Measurements from ENCODE around the gene ABLIM2.

The ABLIM2 gene

DNA sequence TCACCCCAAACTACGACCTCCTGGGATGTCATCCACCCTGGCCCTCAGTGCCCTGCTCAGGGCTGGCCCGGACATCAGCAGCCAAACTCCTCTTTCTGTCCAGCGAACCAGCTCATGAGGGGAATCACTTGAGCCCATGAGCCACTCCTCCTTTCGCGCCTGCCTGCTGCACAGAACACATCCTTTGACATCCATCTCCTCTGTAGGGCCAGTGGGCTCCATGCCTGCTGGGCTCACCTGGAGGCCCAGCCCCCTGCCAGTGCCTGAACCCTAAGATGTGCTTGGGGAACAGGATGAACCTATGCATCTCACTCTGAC is 43.5 kb downstream of the ABLIM2 start:
- no peak for DNase-seq (ENCODE audit: low read depth)
- H3K4me3 ChIP-seq (ENCODE audit: low read length) = no peak overlapping the region
- TF ChIP-seq, protein P1, sequence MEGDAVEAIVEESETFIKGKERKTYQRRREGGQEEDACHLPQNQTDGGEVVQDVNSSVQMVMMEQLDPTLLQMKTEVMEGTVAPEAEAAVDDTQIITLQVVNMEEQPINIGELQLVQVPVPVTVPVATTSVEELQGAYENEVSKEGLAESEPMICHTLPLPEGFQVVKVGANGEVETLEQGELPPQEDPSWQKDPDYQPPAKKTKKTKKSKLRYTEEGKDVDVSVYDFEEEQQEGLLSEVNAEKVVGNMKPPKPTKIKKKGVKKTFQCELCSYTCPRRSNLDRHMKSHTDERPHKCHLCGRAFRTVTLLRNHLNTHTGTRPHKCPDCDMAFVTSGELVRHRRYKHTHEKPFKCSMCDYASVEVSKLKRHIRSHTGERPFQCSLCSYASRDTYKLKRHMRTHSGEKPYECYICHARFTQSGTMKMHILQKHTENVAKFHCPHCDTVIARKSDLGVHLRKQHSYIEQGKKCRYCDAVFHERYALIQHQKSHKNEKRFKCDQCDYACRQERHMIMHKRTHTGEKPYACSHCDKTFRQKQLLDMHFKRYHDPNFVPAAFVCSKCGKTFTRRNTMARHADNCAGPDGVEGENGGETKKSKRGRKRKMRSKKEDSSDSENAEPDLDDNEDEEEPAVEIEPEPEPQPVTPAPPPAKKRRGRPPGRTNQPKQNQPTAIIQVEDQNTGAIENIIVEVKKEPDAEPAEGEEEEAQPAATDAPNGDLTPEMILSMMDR (conservative IDR thresholded peaks at IDR 0.05; ENCODE audit: low read length) = no peak

DNA sequence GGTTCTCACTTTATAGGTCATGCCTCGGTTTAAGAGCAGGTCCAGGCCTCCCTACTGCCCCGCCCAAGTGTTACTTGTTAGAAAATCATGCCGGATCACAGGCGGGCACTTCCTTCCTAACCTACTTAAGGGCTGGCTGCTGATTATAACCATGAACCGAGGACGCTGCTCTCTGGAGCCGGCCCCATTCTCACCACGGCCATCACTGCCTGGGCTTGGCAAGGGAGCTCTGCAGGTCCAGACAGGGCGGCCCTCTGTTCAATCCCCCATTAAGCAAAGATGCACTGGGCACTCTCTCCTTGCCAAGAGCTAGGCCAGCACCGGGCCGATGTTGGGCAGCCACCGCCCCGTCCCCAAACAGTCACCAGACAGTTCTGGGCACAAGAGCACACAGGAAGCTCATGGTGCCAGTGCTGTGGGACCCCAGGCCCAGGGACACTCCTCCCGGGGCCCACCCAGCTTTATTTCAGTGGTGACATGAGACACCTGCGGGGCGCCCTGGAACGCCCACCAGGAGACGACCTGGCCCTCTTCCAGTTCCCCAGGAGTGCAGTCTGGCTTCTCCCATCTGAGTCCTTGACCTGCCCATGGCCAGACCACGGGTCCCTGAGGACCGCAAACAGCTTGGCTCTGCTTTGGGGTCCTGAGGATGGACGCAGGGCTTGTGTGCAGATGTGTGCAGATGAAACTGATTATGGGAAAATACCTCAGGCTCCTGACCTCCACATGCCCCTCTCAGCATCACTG is 44.0 kb downstream of the ABLIM2 start:
- DNase-seq (ENCODE audit: low read depth) = no peak
- H3K4me3 ChIP-seq (ENCODE audit: low read length) = no peak overlapping the region
- TF ChIP-seq, protein P1 (conservative IDR thresholded peaks at IDR 0.05; ENCODE audit: low read length) = no peak

DNA sequence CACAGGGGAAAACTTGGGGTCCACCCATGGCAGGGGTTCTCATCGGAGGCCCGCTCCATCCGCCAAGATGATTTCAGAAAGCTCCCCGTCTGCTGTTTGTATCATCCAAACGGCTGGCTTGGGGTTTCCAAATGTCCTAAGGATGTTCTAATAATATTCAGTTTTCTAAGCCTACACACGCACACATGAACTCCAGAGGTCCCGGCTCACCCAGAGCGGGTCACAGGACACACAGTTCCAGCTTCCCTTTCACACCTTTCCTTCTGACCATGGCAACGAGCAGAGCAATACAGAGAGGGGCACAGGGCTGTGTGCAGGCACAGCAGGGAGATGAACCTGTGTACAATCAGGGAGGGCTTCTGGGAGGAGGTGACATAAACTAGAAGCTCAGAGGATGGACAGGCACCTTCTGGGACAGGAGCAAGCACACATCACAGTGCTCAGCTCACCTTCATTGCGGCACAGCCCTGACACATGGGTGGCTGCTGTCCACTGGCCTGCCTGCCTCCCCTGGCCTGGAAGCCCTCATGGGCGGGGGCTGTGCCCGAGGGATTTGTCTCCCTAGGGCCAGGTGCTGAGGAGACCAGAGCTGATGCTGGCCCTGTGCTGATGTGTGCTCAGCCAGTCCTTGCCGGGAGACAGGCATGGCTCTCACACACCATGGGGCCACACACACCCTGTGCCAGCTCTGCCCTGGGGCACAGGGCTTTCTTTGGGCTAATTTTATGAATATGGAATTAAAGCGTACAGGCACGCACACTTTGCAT is 44.8 kb downstream of the ABLIM2 start:
- TF ChIP-seq, protein P1 (conservative IDR thresholded peaks at IDR 0.05; ENCODE audit: low read length) = no peak
- no peak for DNase-seq (ENCODE audit: low read depth)
- no peak overlapping the region for H3K4me3 ChIP-seq (ENCODE audit: low read length)

DNA sequence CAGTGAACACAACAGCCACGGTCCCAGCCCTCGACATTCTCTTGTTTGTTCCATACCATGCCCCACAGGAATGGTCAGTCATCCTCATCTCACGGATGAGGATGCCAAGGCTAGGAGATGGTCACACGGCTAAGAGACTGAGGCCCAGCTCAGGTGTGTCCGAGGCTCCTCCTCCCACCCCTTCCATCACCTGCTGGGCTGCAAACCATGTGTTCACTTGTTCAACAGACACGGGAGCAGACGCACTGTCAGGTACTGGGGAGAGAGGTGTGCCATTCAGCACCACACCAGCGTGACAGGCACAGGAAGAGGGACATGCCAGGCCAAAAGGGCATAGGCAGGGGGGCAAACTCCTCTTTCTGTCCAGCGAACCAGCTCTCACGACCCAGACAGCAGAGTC is 45.9 kb downstream of the ABLIM2 start:
- TF ChIP-seq, protein P1 (conservative IDR thresholded peaks at IDR 0.05; ENCODE audit: low read length) = no peak
- DNase-seq (ENCODE audit: low read depth) = no peak
- no peak overlapping the region for H3K4me3 ChIP-seq (ENCODE audit: low read length)

DNA sequence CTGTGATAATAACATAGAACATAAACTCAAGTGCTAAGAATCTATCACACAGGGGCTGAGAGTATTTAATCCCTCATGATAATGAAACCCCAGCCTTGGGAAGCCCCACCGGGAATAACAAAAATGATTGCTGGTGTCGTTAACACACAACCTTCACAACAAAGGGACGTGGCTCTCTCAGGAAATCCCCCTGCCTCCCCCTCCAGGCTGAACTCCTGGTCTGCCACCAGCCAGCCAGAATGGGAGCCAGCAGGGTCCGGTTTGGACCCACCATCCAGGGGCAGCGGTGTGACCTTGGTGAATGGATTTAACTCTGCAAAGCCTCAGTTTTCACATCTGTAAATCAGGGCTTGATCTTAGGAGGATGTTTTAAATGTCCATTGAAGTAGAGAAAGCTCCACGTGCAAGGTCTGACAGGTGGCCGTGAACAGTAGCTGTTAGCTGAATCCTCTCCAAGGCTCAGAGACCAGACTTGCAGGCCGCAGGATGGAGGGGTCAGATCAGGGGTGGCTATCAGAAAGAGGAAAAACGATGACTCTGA is 46.5 kb downstream of the ABLIM2 start:
- H3K4me3 ChIP-seq (ENCODE audit: low read length) = no peak overlapping the region
- no peak for DNase-seq (ENCODE audit: low read depth)
- TF ChIP-seq, protein P1 (conservative IDR thresholded peaks at IDR 0.05; ENCODE audit: low read length) = no peak

DNA sequence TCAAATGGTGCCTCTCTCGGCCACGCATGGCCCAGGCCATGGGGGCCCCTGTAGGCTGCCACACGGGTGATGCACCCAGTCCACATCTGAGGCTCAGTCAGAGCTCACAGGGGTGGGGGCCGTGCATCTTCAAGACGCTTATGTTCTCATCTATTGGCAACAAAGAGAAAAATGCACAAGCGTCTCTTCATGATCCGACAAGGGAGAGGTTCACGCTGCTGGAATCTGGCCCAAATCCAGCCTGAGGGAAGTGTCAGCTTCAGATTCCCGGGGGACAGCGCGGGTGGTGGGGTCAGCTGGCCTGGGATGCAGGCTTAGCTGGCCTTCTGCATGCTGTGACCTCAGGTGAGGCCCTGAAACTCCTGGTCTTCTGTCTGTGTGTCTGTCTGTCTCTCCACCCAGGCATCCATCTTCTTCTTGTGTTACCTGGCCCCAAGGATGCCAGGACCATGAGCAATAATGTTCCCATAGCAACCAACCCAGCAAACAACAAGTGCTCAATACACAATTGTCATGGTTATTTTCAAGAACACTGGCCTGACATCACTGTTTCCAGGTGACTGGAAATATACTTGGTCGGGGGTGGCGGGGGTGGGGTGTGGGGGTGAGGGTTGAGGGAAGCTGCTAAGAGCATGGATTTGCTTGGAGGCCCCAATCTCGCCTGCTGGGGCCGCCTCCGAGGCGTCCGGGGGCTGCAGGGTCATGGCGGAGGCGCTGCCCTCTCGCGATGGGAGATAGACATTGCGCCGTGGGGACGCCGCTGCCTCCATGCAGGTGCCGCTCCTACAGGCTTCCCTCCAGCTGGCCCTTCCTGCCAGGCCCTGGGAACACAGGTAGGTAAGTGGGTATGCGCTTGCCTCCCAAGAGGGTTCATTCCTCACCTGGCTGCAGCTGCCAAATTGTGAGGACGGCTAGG is 48.3 kb downstream of the ABLIM2 start:
- H3K4me3 ChIP-seq (ENCODE audit: low read length) = no peak overlapping the region
- no peak for DNase-seq (ENCODE audit: low read depth)
- TF ChIP-seq, protein P1 (conservative IDR thresholded peaks at IDR 0.05; ENCODE audit: low read length) = no peak

All from AG10803 (cell line).